Measurements from ENCODE around the gene ARMC6.

DNA sequence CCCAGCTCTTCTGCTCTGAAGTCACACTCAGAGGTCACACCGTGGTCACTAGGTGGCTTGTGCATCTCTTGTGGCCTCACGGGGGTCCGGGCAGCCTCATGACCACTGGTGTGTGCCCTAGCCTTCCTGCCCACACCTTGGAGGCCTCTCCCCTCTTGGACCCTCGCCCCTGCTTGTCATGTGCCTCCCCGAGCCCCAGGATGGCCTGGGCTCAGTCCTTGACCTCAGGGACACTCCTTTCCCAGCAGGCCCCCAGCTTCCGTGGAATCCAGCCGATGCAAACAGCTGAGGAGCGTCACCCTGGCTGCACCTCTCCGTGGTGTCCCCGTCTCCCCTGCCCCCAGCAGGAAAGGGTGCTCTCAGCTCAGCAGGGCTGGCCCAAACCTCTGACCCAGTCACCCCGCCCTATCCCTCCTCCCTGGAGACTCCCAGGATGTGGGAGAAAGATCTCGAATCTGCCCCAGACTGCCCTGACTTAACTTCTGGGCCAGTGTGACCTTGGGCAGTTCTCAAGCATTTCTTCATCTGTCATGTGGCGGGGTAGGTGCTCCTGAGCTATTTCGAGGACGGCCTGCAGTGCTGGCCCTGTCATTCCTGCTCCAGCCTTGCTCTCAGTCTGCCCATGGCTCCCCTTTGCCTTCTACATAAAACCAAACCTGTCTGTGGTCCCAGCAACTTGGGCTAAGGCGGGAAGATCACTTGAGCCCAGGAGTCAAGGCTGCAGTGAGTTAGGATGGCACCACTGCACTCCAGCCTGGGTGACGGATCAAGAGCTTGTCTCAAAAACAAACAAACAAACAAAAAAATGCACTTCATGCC, 25.8 kb downstream of the ARMC6 start:
- TF ChIP-seq HNF4G (IDR thresholded peaks at IDR 0.05) (no peak), RAD21 (IDR thresholded peaks at IDR 0.05) (no peak), SP1 (IDR thresholded peaks at IDR 0.05) (no peak), YY1 (IDR thresholded peaks at IDR 0.05) (no peak), EGR1 (IDR thresholded peaks at IDR 0.05; ENCODE audit: low read depth in 2 of 2) (no peak)
- TF ChIP-seq, protein P1, sequence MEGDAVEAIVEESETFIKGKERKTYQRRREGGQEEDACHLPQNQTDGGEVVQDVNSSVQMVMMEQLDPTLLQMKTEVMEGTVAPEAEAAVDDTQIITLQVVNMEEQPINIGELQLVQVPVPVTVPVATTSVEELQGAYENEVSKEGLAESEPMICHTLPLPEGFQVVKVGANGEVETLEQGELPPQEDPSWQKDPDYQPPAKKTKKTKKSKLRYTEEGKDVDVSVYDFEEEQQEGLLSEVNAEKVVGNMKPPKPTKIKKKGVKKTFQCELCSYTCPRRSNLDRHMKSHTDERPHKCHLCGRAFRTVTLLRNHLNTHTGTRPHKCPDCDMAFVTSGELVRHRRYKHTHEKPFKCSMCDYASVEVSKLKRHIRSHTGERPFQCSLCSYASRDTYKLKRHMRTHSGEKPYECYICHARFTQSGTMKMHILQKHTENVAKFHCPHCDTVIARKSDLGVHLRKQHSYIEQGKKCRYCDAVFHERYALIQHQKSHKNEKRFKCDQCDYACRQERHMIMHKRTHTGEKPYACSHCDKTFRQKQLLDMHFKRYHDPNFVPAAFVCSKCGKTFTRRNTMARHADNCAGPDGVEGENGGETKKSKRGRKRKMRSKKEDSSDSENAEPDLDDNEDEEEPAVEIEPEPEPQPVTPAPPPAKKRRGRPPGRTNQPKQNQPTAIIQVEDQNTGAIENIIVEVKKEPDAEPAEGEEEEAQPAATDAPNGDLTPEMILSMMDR (IDR thresholded peaks at IDR 0.05; ENCODE audit: low read depth, low read length, missing input control), result no peak
- TF ChIP-seq, protein P2, sequence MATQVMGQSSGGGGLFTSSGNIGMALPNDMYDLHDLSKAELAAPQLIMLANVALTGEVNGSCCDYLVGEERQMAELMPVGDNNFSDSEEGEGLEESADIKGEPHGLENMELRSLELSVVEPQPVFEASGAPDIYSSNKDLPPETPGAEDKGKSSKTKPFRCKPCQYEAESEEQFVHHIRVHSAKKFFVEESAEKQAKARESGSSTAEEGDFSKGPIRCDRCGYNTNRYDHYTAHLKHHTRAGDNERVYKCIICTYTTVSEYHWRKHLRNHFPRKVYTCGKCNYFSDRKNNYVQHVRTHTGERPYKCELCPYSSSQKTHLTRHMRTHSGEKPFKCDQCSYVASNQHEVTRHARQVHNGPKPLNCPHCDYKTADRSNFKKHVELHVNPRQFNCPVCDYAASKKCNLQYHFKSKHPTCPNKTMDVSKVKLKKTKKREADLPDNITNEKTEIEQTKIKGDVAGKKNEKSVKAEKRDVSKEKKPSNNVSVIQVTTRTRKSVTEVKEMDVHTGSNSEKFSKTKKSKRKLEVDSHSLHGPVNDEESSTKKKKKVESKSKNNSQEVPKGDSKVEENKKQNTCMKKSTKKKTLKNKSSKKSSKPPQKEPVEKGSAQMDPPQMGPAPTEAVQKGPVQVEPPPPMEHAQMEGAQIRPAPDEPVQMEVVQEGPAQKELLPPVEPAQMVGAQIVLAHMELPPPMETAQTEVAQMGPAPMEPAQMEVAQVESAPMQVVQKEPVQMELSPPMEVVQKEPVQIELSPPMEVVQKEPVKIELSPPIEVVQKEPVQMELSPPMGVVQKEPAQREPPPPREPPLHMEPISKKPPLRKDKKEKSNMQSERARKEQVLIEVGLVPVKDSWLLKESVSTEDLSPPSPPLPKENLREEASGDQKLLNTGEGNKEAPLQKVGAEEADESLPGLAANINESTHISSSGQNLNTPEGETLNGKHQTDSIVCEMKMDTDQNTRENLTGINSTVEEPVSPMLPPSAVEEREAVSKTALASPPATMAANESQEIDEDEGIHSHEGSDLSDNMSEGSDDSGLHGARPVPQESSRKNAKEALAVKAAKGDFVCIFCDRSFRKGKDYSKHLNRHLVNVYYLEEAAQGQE (IDR thresholded peaks at IDR 0.05), result no peak
- TF ChIP-seq, protein P3, sequence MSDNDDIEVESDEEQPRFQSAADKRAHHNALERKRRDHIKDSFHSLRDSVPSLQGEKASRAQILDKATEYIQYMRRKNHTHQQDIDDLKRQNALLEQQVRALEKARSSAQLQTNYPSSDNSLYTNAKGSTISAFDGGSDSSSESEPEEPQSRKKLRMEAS (IDR thresholded peaks at IDR 0.05), result no peak
